ENCODE measurements around the gene GPRIN1.

DNA sequence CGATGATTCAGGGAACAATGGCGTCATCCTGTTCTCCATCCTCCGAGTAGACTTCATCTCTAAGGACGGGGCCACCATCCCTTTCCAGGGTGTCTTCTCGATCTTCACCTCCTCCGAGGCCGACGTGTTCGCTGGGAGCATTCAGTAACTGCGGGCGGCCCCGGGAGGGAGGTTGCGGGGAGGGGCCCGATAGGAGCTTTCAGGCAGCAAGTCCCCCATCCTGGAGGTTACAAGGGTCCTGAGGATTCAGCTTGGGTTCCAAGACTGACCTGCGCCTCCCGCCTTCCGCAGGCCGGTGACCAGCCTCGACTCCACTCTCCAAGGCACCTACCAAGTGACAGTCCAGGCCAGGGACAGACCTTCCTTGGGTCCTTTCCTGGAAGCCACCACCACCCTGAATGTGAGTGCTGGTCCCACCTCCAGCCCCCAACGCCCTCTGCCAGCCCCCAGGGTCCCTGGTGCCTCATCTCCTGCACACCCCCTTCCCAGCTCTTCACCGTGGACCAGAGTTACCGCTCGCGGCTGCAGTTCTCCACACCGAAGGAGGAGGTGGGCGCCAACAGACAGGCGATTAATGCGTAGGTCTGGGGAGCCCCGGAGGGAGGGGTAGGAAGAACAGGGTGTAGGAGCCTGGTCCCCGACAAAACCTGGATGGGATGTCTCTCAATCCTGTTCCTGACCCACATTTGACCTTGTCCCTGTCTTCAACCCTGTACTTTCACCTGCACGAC is 20.8 kb downstream of the GPRIN1 start:
- TF ChIP-seq, protein P1, sequence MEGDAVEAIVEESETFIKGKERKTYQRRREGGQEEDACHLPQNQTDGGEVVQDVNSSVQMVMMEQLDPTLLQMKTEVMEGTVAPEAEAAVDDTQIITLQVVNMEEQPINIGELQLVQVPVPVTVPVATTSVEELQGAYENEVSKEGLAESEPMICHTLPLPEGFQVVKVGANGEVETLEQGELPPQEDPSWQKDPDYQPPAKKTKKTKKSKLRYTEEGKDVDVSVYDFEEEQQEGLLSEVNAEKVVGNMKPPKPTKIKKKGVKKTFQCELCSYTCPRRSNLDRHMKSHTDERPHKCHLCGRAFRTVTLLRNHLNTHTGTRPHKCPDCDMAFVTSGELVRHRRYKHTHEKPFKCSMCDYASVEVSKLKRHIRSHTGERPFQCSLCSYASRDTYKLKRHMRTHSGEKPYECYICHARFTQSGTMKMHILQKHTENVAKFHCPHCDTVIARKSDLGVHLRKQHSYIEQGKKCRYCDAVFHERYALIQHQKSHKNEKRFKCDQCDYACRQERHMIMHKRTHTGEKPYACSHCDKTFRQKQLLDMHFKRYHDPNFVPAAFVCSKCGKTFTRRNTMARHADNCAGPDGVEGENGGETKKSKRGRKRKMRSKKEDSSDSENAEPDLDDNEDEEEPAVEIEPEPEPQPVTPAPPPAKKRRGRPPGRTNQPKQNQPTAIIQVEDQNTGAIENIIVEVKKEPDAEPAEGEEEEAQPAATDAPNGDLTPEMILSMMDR (conservative IDR thresholded peaks at IDR 0.05; ENCODE audit: low read depth, low read length), result no peak
- TF ChIP-seq EZH2 (IDR thresholded peaks at IDR 0.05; ENCODE audit: borderline replicate concordance, low read depth, low read length, poor library complexity, severe bottlenecking), result no peak

Data from A673 (cell line).